Mammary epithelial cell (primary cell): ENCODE measurements around the gene FASN.

Source experiments
- CTCF ChIP-seq, 2 donors: IDR thresholded peaks in 1 of 2; conservative IDR thresholded peaks in 1 of 2; 2 replicates each; pipeline ENCODE4 v1.5.1; 2011 to 2012; ENCODE audit warnings: inconsistent platforms in 2 of 2, low read length in 2 of 2, mild to moderate bottlenecking in 2 of 2, control low read depth in 1 of 2, low read depth in 1 of 2; ENCODE audit not compliant: insufficient read depth in 1 of 2; ENCODE audit errors: extremely low read depth in 1 of 2
- EZH2 ChIP-seq: IDR thresholded peaks from 2 replicates; pipeline ENCODE4 v1.6.1; 2012; ENCODE audit warnings: low read length, inconsistent platforms, borderline replicate concordance

GRCh38 chr17:82050761-82051641 lies 47.0 kb downstream of the FASN start:
- TF ChIP-seq EZH2 (no peak), CTCF (conservative IDR thresholded peaks at IDR 0.05 in 1 of 2, IDR thresholded peaks at IDR 0.05 in 1 of 2; ENCODE audit: extremely low read depth in 1 of 2, insufficient read depth in 1 of 2, low read depth in 1 of 2, low read length in 2 of 2) (no peak)
